Liver (tissue), 9 donors: ENCODE measurements around the gene MISP3. TPM values are rescaled to one million over a fixed set of nuclear protein-coding genes. Genes with fewer than 3 reads are reported as not detected.
"Not testable (repeated sequence)": the region's sequence is repeated elsewhere in the genome, so short reads cannot be mapped to it uniquely, and the experiment has no call there.

Experiments used
- DNase-seq: peaks from one replicate; pipeline ENCODE4 v3.0.0-alpha.2; 2017; ENCODE audit warnings: low spot score
- H3K27ac ChIP-seq, 2 donors: one replicate each; pipeline ENCODE4 v1.7.0; 2013; ENCODE audit warnings: inconsistent platforms in 2 of 2, low read length in 2 of 2, control low read depth in 1 of 2, low read depth in 1 of 2, mild to moderate bottlenecking in 1 of 2
- H3K27me3 ChIP-seq, 4 donors: one replicate each; pipeline versions ENCODE4 v1.6.1 to v1.7.0; 2013; ENCODE audit warnings: low read length in 3 of 4, inconsistent platforms in 1 of 4, mild to moderate bottlenecking in 1 of 4, moderate library complexity in 1 of 4; ENCODE audit not compliant: control insufficient read depth in 4 of 4, insufficient read depth in 4 of 4
- H3K36me3 ChIP-seq, 4 donors: one replicate each; pipeline versions ENCODE4 v1.6.1 to v1.7.0; 2013; ENCODE audit warnings: low read length in 3 of 4, mild to moderate bottlenecking in 3 of 4, low read depth in 1 of 4, moderate library complexity in 1 of 4; ENCODE audit not compliant: control insufficient read depth in 4 of 4, insufficient read depth in 3 of 4
- H3K4me1 ChIP-seq, 4 donors: one replicate each; pipeline versions ENCODE4 v1.6.1 to v1.7.0; 2013; ENCODE audit warnings: low read length in 3 of 4, mild to moderate bottlenecking in 3 of 4, moderate library complexity in 1 of 4; ENCODE audit not compliant: control insufficient read depth in 4 of 4, insufficient read depth in 4 of 4
- H3K4me3 ChIP-seq, 3 donors: one replicate each; pipeline versions ENCODE4 v1.6.1 to v1.7.0; 2013; ENCODE audit warnings: low read length in 3 of 3, control low read depth in 1 of 3, low read depth in 1 of 3, mild to moderate bottlenecking in 1 of 3
- H3K9ac ChIP-seq, 2 donors: one replicate each; pipeline ENCODE4 v1.7.0; 2013; ENCODE audit warnings: low read length in 2 of 2, mild to moderate bottlenecking in 2 of 2, moderate library complexity in 2 of 2, control low read depth in 1 of 2, low read depth in 1 of 2
- H3K9me3 ChIP-seq, 4 donors: one replicate each; pipeline versions ENCODE4 v1.6.1 to v1.7.0; 2013; ENCODE audit warnings: low read length in 3 of 4; ENCODE audit not compliant: control insufficient read depth in 4 of 4
- EGR1 ChIP-seq, 2 donors: IDR thresholded peaks; 2 replicates each; pipeline ENCODE4 v1.6.1; 2016 to 2018; ENCODE audit warnings: antibody characterized with exemption in 2 of 2, low read depth in 2 of 2
- FOXA1 ChIP-seq: IDR thresholded peaks from 2 replicates; pipeline ENCODE4 v1.6.1; 2016; ENCODE audit warnings: antibody characterized with exemption
- FOXA2 ChIP-seq: IDR thresholded peaks from 2 replicates; pipeline ENCODE4 v1.6.1; 2016; ENCODE audit warnings: antibody characterized with exemption
- GABPA ChIP-seq, 2 donors: IDR thresholded peaks in 1 of 2; conservative IDR thresholded peaks in 1 of 2; 2 replicates each; pipeline ENCODE4 v1.6.1; 2016; ENCODE audit warnings: antibody characterized with exemption in 2 of 2, mild to moderate bottlenecking in 1 of 2, moderate library complexity in 1 of 2
- HNF4A ChIP-seq, 2 donors: conservative IDR thresholded peaks; 2 replicates each; pipeline ENCODE4 v1.6.1; 2016; ENCODE audit warnings: antibody characterized with exemption in 2 of 2, mild to moderate bottlenecking in 2 of 2
- JUND ChIP-seq, 2 donors: IDR thresholded peaks; 2 replicates each; pipeline ENCODE4 v1.6.1; 2016; ENCODE audit warnings: antibody characterized with exemption in 2 of 2
- MAX ChIP-seq: IDR thresholded peaks from 2 replicates; pipeline ENCODE4 v1.6.1; 2016; ENCODE audit warnings: antibody characterized with exemption
- RXRA ChIP-seq, 2 donors: IDR thresholded peaks; 2 replicates each; pipeline ENCODE4 v1.6.1; 2017 to 2018; ENCODE audit warnings: antibody characterized with exemption in 2 of 2, mild to moderate bottlenecking in 1 of 2
- SP1 ChIP-seq: IDR thresholded peaks from 2 replicates; pipeline ENCODE4 v1.6.1; 2018; ENCODE audit warnings: antibody characterized with exemption, mild to moderate bottlenecking
- TAF1 ChIP-seq: conservative IDR thresholded peaks from 2 replicates; pipeline ENCODE4 v1.6.1; 2016; ENCODE audit warnings: antibody characterized with exemption, mild to moderate bottlenecking
- YY1 ChIP-seq: IDR thresholded peaks from 2 replicates; pipeline ENCODE4 v1.6.1; 2016; ENCODE audit warnings: antibody characterized with exemption, mild to moderate bottlenecking
- ZBTB33 ChIP-seq: IDR thresholded peaks from 2 replicates; pipeline ENCODE4 v1.6.1; 2016; ENCODE audit warnings: antibody characterized with exemption
- WGBS: extraction: QIAGEN DNeasy Blood & Tissue Kit; methylation state at CpG from one replicate; pipeline ENCODE4 v1.1.7; 2013; 5-methylcytosine and 5-hydroxymethylcytosine counted together
- polyA plus RNA-seq, 2 donors: library from polyadenylated mRNA; stranded (reverse) in 1 of 2; unstranded in 1 of 2; fragments of 200-250 nt in 1 of 2; fragments of >200 nt in 1 of 2; fragmentation: Nextera tagmentation in 1 of 2; extraction: Ambion mirVana in 1 of 2; gene quantifications; one replicate each; pipeline versions ENCODE4 v1.2.1 to v1.2.3, GENCODE V29; 2013 to 2015
- total RNA-seq, 2 donors: library from RNA; depleted of rRNA; stranded (reverse); fragments of >200 nt; gene quantifications; one replicate each; pipeline ENCODE4 v1.2.3, GENCODE V29; 2014
- TF ChIP-seq, protein P1 (sequence below): IDR thresholded peaks from 2 replicates; pipeline ENCODE4 v1.6.1; 2016; ENCODE audit warnings: antibody characterized with exemption, mild to moderate bottlenecking
- TF ChIP-seq, protein P2 (sequence below): fragments of 150-350 bp; IDR thresholded peaks from 2 replicates; pipeline ENCODE4 v1.5.1; 2017; ENCODE audit warnings: improper control_type of control experiment, low read depth, low read length; ENCODE audit not compliant: missing input control
- donor health status: healthy.
- donor health status: healthy.
- donor health status: healthy.
- donor health status: healthy.
- donor health status: healthy.

Gene MISP3
- total and polyA plus RNA-seq, 4 donors, result 0.28 to 3.9 (median 2.8) TPM

GRCh38 chr19:14033946-14034345 is 38.6 kb upstream of the MISP3 start:
- H3K27me3 ChIP-seq, result no peaks in the 10 kb centered on the region
- peaks cover 0 to 10% (median 5%) of the 10 kb centered on the region in 4 donors for H3K4me1 ChIP-seq
- no peak for TF ChIP-seq MAX
- no peak for TF ChIP-seq ZBTB33
- over 99% methylated on average over 2 of the region's 2 CpGs for WGBS
- H3K36me3 ChIP-seq, result peaks cover 0 to 2% (median 0%) of the 10 kb centered on the region in 4 donors
- H3K9me3 ChIP-seq, result no peaks in the 10 kb centered on the region
- H3K4me3 ChIP-seq, result no peak overlapping the region
- H3K27ac ChIP-seq, result no peak overlapping the region
- no peak for DNase-seq
- H3K9ac ChIP-seq, result no peak overlapping the region

GRCh38 chr19:14035159-14035558 is 37.4 kb upstream of the MISP3 start:
- 92% methylated on average over 12 of the region's 12 CpGs for WGBS
- H3K4me1 ChIP-seq, H3K9ac ChIP-seq, H3K36me3 ChIP-seq, H3K27me3 ChIP-seq, H3K27ac ChIP-seq, H3K9me3 ChIP-seq, DNase-seq, H3K4me3 ChIP-seq: not testable (repeated sequence)

DNA sequence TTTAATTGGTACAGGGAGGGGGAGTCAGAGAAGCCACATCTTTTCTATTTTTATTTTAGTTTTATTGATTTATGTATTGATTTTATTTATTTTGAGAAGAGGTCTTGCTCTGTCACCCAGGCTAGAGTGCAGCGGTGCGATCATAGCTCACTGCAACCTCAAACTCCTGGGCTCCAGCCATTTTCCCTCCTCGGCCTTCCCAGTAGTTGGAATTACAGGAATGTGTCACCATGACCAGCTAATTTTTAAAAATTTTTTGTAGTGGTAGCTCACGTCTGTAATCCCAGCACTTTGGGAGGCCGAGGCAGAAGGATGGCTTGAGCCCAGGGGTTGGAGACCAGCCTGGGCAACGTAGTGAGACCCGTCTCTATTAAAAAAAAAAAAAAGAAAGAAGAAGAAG is 36.9 kb upstream of the MISP3 start:
- Histone ChIP-seq H3K27me3 (no peaks in the 10 kb centered on the region), H3K36me3 (peaks cover 0 to 2% (median 0%) of the 10 kb centered on the region in 4 donors), H3K9me3 (no peaks in the 10 kb centered on the region), H3K9ac (no peak overlapping the region), H3K4me3 (no peak overlapping the region), H3K27ac (no peak overlapping the region), H3K4me1 (peaks cover 0 to 10% (median 5%) of the 10 kb centered on the region in 4 donors)
- DNase-seq, result no peak
- WGBS, result 92% methylated on average over 7 of the region's 7 CpGs
- TF ChIP-seq TAF1 (no peak), FOXA2 (no peak), HNF4A (conservative IDR thresholded peaks at IDR 0.05) (no peak), YY1 (no peak), GABPA (IDR thresholded peaks at IDR 0.05 in 1 of 2, conservative IDR thresholded peaks at IDR 0.05 in 1 of 2) (no peak), FOXA1 (no peak), JUND (IDR thresholded peaks at IDR 0.05) (no peak), EGR1 (IDR thresholded peaks at IDR 0.05; ENCODE audit: low read depth in 2 of 2) (no peak), RXRA (IDR thresholded peaks at IDR 0.05) (no peak), SP1 (no peak)
- TF ChIP-seq, protein P1, sequence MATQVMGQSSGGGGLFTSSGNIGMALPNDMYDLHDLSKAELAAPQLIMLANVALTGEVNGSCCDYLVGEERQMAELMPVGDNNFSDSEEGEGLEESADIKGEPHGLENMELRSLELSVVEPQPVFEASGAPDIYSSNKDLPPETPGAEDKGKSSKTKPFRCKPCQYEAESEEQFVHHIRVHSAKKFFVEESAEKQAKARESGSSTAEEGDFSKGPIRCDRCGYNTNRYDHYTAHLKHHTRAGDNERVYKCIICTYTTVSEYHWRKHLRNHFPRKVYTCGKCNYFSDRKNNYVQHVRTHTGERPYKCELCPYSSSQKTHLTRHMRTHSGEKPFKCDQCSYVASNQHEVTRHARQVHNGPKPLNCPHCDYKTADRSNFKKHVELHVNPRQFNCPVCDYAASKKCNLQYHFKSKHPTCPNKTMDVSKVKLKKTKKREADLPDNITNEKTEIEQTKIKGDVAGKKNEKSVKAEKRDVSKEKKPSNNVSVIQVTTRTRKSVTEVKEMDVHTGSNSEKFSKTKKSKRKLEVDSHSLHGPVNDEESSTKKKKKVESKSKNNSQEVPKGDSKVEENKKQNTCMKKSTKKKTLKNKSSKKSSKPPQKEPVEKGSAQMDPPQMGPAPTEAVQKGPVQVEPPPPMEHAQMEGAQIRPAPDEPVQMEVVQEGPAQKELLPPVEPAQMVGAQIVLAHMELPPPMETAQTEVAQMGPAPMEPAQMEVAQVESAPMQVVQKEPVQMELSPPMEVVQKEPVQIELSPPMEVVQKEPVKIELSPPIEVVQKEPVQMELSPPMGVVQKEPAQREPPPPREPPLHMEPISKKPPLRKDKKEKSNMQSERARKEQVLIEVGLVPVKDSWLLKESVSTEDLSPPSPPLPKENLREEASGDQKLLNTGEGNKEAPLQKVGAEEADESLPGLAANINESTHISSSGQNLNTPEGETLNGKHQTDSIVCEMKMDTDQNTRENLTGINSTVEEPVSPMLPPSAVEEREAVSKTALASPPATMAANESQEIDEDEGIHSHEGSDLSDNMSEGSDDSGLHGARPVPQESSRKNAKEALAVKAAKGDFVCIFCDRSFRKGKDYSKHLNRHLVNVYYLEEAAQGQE, result no peak
- TF ChIP-seq, protein P2, sequence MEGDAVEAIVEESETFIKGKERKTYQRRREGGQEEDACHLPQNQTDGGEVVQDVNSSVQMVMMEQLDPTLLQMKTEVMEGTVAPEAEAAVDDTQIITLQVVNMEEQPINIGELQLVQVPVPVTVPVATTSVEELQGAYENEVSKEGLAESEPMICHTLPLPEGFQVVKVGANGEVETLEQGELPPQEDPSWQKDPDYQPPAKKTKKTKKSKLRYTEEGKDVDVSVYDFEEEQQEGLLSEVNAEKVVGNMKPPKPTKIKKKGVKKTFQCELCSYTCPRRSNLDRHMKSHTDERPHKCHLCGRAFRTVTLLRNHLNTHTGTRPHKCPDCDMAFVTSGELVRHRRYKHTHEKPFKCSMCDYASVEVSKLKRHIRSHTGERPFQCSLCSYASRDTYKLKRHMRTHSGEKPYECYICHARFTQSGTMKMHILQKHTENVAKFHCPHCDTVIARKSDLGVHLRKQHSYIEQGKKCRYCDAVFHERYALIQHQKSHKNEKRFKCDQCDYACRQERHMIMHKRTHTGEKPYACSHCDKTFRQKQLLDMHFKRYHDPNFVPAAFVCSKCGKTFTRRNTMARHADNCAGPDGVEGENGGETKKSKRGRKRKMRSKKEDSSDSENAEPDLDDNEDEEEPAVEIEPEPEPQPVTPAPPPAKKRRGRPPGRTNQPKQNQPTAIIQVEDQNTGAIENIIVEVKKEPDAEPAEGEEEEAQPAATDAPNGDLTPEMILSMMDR, result no peak
